Kidney epithelial cell (primary cell): ENCODE results near the gene SERPING1. TPM values are rescaled to one million over a fixed set of nuclear protein-coding genes. Genes with fewer than 3 reads are reported as not detected.

ENCODE experiments used
- DNase-seq: peaks from one replicate; pipeline ENCODE4 v3.0.0-alpha.2; 2010; ENCODE audit warnings: low read depth
- H3K27me3 ChIP-seq: 2 replicates; pipeline ENCODE4 v1.6.0; 2011; ENCODE audit warnings: low read length; ENCODE audit not compliant: control insufficient read depth, insufficient read depth
- H3K36me3 ChIP-seq: 2 replicates; pipeline ENCODE4 v1.5.1; 2011; ENCODE audit warnings: low read length; ENCODE audit not compliant: control insufficient read depth, insufficient read depth
- H3K4me3 ChIP-seq: 2 replicates; pipeline ENCODE4 v1.5.1; 2011; ENCODE audit warnings: low read depth, mild to moderate bottlenecking, control low read depth, low read length
- total RNA-seq: library from RNA; depleted of rRNA; stranded (reverse); fragments of >200 nt; gene quantifications from 2 replicates; pipeline ENCODE4 v1.2.3, GENCODE V29; 2015
- TF ChIP-seq, protein P1 (sequence below): IDR thresholded peaks from 2 replicates; pipeline ENCODE4 v1.5.1; 2011; ENCODE audit warnings: mild to moderate bottlenecking, moderate library complexity, low read length, control low read depth, inconsistent platforms; ENCODE audit not compliant: insufficient read depth, poor library complexity, severe bottlenecking

Gene SERPING1
- total RNA-seq, 1 donor from 2014 or later = 18.2 TPM

DNA sequence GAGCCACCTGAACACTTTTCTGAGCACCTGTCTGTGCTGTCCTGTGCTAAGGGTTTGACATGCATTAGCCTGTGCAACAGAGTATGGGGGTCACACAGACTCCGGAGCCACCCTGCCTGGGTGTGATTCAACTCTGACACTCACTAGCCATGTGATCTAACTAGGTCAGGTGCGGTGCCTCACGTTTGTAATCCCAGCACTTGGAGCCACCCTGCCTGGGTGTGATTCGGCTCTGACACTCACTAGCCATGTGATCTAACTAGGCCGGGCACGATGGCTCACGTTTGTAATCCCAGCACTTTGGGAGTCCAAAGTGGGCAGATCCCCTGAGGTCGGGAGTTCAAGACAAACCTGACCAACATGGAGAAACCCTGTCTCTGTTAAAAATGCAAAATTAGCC, 41.4 kb upstream of the SERPING1 start:
- TF ChIP-seq, protein P1, sequence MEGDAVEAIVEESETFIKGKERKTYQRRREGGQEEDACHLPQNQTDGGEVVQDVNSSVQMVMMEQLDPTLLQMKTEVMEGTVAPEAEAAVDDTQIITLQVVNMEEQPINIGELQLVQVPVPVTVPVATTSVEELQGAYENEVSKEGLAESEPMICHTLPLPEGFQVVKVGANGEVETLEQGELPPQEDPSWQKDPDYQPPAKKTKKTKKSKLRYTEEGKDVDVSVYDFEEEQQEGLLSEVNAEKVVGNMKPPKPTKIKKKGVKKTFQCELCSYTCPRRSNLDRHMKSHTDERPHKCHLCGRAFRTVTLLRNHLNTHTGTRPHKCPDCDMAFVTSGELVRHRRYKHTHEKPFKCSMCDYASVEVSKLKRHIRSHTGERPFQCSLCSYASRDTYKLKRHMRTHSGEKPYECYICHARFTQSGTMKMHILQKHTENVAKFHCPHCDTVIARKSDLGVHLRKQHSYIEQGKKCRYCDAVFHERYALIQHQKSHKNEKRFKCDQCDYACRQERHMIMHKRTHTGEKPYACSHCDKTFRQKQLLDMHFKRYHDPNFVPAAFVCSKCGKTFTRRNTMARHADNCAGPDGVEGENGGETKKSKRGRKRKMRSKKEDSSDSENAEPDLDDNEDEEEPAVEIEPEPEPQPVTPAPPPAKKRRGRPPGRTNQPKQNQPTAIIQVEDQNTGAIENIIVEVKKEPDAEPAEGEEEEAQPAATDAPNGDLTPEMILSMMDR = no peak
- DNase-seq = no peak
- H3K27me3 ChIP-seq = no peaks in the 10 kb centered on the region
- H3K4me3 ChIP-seq = no peak overlapping the region
- H3K36me3 ChIP-seq = no peaks in the 10 kb centered on the region

GRCh38 chr11:57560146-57560545, 37.3 kb upstream of the SERPING1 start:
- TF ChIP-seq, protein P1 = no peak
- H3K36me3 ChIP-seq = no peaks in the 10 kb centered on the region
- H3K27me3 ChIP-seq = no peaks in the 10 kb centered on the region
- no peak overlapping the region for H3K4me3 ChIP-seq
- no peak for DNase-seq

DNA sequence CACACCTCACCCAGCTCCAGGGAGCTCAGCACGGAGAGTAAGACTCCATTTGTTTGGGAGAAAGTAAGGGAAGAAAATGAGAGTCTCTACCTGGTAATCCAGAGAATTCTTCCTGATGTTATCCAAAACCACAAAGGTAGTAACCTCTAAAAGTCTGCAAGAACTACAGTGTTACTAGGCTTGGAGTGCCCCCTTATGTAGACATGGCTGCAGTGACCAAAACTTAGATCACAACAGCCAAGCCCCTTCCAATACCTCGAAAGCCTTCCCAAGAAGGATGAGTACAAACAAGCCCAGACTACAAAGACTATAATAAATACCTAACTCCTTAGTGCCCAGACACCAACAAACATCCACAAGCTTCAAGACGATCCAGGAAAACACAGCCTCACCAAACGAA, 34.9 kb upstream of the SERPING1 start:
- Histone ChIP-seq H3K4me3 (no peak overlapping the region), H3K36me3 (no peaks in the 10 kb centered on the region), H3K27me3 (no peaks in the 10 kb centered on the region)
- TF ChIP-seq, protein P1 = no peak
- DNase-seq = no peak

DNA sequence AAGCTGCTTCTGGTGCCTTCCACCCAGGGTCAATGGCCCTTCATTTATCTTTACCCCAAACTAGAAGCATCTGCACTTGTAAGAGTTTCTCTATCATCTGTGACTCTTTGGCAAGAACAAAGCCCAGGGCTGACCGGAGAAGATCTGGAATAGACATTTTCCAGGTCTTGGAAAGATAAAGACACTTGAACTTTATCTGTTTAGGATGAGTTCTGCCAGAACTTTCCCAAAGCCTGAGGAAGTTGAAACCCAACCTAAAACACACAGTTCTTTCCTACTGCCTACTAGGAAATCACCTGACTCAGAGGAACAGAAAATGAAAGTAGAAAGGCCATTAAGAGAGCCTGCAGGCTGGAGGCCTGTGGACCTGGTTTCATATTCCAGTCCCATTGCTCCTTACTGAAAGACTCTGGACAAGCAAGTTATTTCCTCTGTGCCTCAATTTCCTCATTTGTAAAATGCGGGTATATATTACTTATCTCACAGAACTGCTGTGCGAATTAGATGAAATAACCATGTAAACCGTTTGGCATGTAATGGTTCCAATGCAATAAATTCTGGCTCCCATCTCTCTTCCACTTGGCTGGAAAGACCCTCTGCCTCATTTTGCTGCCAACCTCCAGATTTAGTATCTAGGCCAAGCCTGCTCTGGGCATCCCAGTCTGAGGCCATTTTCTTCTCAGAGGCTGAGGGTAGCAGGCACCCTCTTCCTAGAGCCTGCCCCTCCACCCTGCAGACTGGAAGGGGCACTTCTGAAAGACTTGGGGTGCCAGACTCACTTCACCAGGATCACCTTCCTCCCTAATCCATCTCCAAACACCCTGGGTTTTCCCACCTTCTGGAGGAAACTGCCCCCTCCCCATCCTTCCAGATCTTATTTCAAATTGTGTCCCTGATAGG, 31.2 kb upstream of the SERPING1 start:
- Histone ChIP-seq H3K36me3 (no peaks in the 10 kb centered on the region), H3K4me3 (peak overlapping the region; percentile 18), H3K27me3 (no peaks in the 10 kb centered on the region)
- TF ChIP-seq, protein P1 = no peak
- DNase-seq = no peak

DNA sequence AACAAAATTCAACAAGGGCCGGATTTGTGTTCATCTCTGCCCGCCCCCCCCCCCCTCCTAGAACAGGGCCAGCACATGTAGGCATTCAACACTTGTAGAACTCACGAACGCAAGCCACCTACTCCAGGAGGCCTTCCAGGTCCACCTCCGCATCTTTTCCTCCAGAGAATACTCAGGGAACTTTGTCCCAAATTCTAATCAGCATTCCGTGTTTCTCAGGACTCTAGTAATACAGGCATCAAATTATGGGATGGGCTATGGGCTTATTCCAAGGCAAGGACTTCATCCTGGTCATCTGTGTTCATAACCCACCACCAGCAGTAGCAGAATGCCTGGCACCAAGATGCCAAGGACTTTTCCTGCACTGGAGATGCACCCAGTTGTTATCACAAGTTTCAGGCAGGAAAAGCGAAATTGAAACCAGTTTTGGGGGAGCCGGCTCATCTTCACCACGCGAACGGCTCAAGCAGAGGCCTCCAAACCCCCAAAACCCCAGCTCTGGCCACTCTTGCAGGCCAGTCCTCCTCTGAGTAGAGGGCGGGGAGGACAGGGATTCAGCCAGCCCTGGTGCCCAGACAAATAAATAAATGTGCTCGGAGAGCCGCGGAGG, 30.5 kb upstream of the SERPING1 start:
- peak overlapping the region; percentile 77 for H3K4me3 ChIP-seq
- TF ChIP-seq, protein P1 = no peak
- no peak for DNase-seq

More for the DNA sequence above, 30.5 kb upstream of the SERPING1 start:
- H3K36me3 ChIP-seq = no peaks in the 10 kb centered on the region
- H3K27me3 ChIP-seq = no peaks in the 10 kb centered on the region
